Nephron (organoid): ENCODE measurements around the gene FUZ.

Source experiments
- H3K27ac Mint-ChIP-seq, 3 experiments: 2 replicates each; pipeline ENCODE4 v1.8.0; 2020; ENCODE audit warnings: mixed read lengths in 3 of 3, mild to moderate bottlenecking in 2 of 3, moderate library complexity in 1 of 3
- H3K27me3 Mint-ChIP-seq: 2 replicates; pipeline ENCODE4 v1.8.0; 2021; ENCODE audit warnings: low read depth, mild to moderate bottlenecking, moderate library complexity, mixed read lengths
- H3K36me3 Mint-ChIP-seq: 2 replicates; pipeline ENCODE4 v1.8.0; 2020; ENCODE audit warnings: low read depth, mixed read lengths
- H3K4me1 Mint-ChIP-seq: 2 replicates; pipeline ENCODE4 v1.8.0; 2020; ENCODE audit warnings: mixed read lengths
- H3K4me3 Mint-ChIP-seq, 3 experiments: 2 replicates each; pipeline ENCODE4 v1.8.0; 2020; ENCODE audit warnings: mild to moderate bottlenecking in 3 of 3, mixed read lengths in 3 of 3, moderate library complexity in 2 of 3
- H3K9me3 Mint-ChIP-seq: 2 replicates; pipeline ENCODE4 v1.8.0; 2020; ENCODE audit warnings: mixed read lengths
- TF ChIP-seq, protein P1 (sequence below), 3 experiments: fragments of 200-600 bp; sonication (generic); IDR thresholded peaks; one replicate each; pipeline ENCODE4 v1.5.0; 2021; ENCODE audit warnings: antibody characterized with exemption in 3 of 3; ENCODE audit not compliant: unreplicated experiment in 3 of 3

Gene FUZ

DNA sequence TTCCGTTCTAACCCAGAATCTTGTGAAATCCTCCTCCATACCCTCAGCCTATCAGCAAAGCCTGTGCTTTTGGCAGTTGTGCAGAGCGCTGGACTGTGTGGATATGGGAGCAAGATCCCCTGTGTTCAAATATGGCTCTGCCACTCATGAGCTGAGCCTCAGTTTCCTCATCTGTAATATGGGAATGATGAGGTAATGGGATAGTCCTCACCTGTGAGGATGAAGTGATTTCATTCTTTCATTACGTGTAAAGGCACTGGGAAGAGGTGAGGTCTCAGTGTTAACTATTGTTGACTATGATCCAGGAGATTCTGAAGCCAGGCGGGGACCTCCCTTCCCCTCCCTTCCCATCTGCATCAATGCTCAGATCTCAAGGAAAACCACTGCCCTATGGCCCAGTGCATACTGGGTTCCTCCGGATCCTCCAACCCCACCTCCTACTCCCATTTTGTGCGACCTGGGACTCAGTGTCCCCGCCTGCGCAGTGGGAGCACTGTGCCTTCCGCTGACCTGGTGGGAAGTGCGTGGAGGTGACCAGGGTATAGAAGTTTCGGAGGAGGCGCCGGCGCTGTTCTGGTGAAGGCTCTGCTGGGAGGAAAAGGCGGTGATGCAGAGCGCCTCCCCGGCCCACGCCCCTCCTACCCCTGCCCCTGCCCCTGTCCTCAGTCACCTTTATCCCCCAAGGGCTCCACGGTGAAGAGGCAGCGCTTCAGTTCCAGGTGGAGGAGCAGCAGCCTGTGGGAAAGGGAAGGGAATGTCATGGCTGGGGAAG is 5.0 kb downstream of the FUZ start:
- H3K4me1 Mint-ChIP-seq = peaks cover 31% of the 10 kb centered on the region
- peaks cover 2% of the 10 kb centered on the region for H3K27me3 Mint-ChIP-seq

DNA sequence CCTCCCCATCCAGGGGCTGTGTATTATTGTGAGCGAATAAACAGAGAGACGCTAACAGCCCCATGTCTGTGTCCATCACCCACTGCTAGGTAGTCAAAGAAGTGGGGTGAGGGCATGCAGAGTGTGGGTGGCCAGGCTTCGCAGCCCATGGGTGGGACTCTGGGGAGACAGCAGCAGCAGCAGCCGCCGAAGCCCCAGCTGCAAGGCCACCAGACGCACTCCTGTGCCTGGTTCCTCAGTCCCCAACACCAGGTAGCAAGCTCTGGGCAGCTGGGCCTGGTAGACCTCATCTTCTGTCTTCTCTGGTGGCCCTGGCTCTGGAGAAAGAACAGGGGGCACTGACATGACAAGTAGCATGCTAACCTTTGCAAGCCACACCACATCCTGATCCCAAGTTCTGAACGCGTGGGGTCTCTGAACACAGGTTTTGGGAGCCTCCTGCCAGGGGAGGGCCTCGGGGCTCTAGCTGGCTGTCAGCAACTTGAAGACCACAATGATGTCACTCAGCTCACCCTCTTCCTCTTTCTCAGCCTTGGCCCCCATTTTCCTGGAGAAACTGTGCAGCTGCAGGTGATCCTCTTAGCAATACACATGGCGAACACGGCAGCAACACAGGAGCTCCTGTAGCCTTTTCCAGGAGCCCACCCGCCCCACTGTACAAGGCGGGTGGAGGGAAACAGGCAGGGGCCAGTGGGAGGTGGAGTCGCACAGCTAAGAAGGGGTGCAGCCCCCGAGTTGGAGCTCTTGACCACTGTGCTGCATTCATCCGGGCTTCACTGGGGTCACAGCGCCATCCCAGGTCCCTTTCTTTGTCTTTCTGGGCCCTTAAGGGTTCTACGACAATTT is 5.8 kb downstream of the FUZ start:
- Mint-ChIP-seq H3K4me1 (peaks cover 31% of the 10 kb centered on the region), H3K27me3 (no peaks in the 10 kb centered on the region), H3K9me3 (no peaks in the 10 kb centered on the region), H3K27ac (no peak overlapping the region), H3K4me3 (peak overlapping the region in 1 of 3 experiments; percentile 64), H3K36me3 (peaks cover 16% of the 10 kb centered on the region)
- TF ChIP-seq, protein P1, sequence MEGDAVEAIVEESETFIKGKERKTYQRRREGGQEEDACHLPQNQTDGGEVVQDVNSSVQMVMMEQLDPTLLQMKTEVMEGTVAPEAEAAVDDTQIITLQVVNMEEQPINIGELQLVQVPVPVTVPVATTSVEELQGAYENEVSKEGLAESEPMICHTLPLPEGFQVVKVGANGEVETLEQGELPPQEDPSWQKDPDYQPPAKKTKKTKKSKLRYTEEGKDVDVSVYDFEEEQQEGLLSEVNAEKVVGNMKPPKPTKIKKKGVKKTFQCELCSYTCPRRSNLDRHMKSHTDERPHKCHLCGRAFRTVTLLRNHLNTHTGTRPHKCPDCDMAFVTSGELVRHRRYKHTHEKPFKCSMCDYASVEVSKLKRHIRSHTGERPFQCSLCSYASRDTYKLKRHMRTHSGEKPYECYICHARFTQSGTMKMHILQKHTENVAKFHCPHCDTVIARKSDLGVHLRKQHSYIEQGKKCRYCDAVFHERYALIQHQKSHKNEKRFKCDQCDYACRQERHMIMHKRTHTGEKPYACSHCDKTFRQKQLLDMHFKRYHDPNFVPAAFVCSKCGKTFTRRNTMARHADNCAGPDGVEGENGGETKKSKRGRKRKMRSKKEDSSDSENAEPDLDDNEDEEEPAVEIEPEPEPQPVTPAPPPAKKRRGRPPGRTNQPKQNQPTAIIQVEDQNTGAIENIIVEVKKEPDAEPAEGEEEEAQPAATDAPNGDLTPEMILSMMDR (IDR thresholded peaks at IDR 0.05; ENCODE audit: unreplicated experiment in 3 of 3) = no peak

More for the DNA sequence above, 5.0 kb downstream of the FUZ start:
- Mint-ChIP-seq H3K27ac (peak overlapping the region in 2 of 3 experiments; percentile 73 to 89), H3K36me3 (peaks cover 14% of the 10 kb centered on the region), H3K9me3 (no peaks in the 10 kb centered on the region), H3K4me3 (peak overlapping the region; percentile 89 to 93 (median 89))
- TF ChIP-seq, protein P1 (IDR thresholded peaks at IDR 0.05; ENCODE audit: unreplicated experiment in 3 of 3) = no peak

DNA sequence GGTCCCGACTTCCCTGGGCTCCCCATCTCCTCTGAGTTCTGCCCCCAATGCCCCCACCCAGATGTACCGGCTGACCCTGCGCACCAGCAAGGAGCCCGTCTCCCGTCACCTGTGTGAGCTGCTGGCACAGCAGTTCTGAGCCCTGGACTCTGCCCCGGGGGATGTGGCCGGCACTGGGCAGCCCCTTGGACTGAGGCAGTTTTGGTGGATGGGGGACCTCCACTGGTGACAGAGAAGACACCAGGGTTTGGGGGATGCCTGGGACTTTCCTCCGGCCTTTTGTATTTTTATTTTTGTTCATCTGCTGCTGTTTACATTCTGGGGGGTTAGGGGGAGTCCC is 6.5 kb downstream of the FUZ start:
- Mint-ChIP-seq H3K27ac (peak overlapping the region; percentile 36 to 75 (median 38)), H3K36me3 (peaks cover 19% of the 10 kb centered on the region), H3K4me3 (no peak overlapping the region), H3K27me3 (no peaks in the 10 kb centered on the region), H3K9me3 (no peaks in the 10 kb centered on the region), H3K4me1 (peaks cover 34% of the 10 kb centered on the region)
- TF ChIP-seq, protein P1 (IDR thresholded peaks at IDR 0.05; ENCODE audit: unreplicated experiment in 3 of 3) = no peak

DNA sequence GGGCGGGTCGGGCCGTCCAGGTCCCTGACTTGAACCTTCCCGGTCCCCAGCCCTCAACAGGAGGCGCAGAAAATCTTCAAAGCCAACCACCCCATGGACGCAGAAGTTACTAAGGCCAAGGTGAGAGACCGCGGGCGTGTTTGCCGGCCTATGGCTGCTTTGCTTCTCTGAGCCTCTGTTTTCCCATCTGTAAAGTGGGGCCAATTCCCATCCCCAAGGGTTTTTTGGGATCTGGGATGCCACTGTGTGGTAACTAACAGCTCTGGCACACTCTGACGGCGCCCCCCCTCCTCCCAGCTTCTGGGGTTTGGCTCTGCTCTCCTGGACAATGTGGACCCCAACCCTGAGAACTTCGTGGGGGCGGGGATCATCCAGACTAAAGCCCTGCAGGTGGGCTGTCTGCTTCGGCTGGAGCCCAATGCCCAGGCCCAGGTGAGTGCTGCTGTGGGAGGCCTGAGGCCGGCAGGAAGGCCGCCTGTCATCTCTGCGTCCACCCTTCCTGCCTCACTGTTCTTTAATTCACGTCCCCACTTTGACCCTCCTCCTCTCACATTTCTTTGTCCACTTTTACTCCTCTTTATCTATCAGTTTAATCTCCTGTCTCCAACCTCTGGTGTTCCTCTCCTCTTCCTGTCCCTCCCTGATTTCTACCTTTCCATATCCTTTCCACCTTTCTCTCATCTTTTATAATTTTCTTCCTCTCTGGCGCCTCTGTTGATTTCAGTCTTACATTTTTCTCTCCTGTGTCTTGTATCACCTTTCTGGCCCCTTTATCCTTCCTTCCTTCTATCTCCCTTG is 7.1 kb downstream of the FUZ start:
- H3K27ac Mint-ChIP-seq = peak overlapping the region; percentile 36 to 75 (median 38)
- TF ChIP-seq, protein P1 (IDR thresholded peaks at IDR 0.05; ENCODE audit: unreplicated experiment in 3 of 3) = no peak
- no peaks in the 10 kb centered on the region for H3K27me3 Mint-ChIP-seq
- H3K4me3 Mint-ChIP-seq = peak overlapping the region in 1 of 3 experiments; percentile 22
- H3K36me3 Mint-ChIP-seq = peaks cover 19% of the 10 kb centered on the region
- H3K9me3 Mint-ChIP-seq = no peaks in the 10 kb centered on the region
- H3K4me1 Mint-ChIP-seq = peaks cover 34% of the 10 kb centered on the region

DNA sequence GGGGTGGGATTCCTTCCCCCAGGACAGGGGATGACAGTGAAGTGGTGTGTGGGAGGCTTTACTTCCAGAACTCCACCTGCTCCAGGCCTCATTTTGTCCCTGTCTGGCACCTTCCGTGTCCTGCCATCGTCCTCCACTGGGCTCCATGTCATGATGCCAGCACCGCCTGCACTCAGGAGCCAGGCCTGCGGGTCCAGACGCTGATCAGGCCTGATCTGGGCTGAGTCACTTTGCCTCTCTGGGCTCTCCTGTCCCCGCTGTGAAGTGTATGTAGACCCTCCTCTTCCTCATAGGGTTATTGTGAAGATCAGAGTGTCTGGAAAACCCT is 9.6 kb downstream of the FUZ start:
- peaks cover 22% of the 10 kb centered on the region for H3K4me1 Mint-ChIP-seq
- peak overlapping the region; percentile 28 to 89 (median 39) for H3K27ac Mint-ChIP-seq
- H3K9me3 Mint-ChIP-seq = no peaks in the 10 kb centered on the region
- H3K4me3 Mint-ChIP-seq = peak overlapping the region; percentile 36 to 39 (median 38)
- TF ChIP-seq, protein P1 (IDR thresholded peaks at IDR 0.05; ENCODE audit: unreplicated experiment in 3 of 3) = no peak
- no peaks in the 10 kb centered on the region for H3K27me3 Mint-ChIP-seq
- peaks cover 31% of the 10 kb centered on the region for H3K36me3 Mint-ChIP-seq
